HG03521 (cell line): ENCODE results near the gene TMEM161B.
"Not testable (repeated sequence)": the region's sequence is repeated elsewhere in the genome, so short reads cannot be mapped to it uniquely, and the experiment has no call there.

ENCODE experiments used
- ATAC-seq: cut with Tn5 transposase; IDR thresholded peaks from one replicate; pipeline ENCODE4 v1.9.1; 2021; ENCODE audit warnings: mild to moderate bottlenecking, moderate library complexity; ENCODE audit not compliant: unreplicated experiment

TMEM161B gene

DNA sequence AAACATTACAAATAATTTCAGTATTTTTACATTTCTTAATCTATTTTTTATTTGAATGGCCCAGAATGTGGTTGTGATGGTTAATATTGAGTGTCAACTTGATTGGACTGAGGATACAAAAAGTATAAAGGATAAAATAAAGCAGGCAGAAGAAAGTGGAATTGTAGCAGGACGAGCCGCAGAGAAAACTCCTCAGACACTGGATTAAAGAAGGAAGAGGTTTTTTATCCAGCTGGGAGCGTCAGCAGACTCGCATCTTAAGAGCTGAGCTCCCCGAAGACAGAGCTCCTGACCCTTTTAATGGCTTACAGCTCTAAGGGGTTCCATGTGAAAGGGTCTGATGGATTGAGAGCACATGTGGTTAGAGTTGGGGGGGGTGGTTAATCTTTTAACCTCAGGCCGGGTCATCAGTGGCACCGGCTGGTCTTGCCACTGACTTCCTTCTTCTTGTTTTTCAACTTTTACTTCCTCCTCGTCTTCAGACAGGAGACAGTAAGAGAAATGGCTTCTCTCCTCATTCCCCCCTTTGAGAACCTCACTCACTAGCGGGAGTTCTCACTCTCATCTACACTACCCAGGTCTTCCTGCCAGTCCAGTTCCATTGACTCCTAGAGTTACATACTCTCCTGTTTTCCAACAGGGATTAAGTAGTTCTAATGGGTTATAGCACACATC, 80.0 kb downstream of the TMEM161B start:
- ATAC-seq: no peak

- ATAC-seq: no peak
These were observed 85.4 kb downstream of the TMEM161B start for GRCh38 chr5:88183255-88183654.

GRCh38 chr5:88177486-88177885, 91.2 kb downstream of the TMEM161B start:
- not testable (repeated sequence) for ATAC-seq

DNA sequence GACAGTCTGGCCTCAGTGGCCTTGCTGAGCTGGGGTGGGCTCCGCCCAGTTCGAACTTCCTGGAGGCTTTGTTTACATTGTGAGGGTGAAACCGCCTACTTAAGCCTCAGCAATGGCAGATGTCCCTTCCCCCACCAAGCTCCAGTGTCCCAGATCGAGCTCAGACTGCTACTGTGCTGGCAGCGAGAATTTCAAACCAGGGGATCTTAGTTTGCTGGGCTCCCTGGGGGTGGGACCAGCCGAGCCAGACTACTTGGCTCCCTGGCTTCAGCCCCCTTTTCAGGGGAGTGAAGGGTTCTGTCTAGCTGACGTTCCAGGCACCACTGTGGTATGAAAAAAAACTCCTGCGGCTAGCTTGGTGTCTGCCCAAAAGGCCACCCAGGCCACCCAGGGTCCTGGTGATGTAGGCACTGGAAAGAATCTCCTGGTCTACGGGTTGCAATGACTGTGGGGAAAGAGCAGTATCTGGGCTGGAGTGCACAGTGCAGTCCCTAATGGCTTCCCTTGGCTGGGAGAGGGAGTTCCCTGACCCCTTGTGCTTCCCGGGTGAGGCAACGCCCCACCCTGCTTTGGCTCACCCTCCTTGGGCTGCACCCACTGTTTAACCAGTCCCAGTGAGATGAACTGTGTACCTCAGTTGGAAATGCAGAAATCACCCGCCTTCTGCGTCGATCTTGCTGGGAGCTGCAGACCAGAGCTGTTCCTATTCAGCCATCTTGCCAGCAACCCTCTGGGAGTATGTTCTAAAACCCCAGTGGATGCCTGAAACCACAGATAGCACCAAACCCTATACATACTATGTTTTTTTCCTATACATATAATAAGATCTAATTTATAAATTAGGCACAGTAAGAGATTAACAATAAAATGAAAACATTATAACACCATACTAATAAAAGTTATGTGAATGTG, 95.5 kb downstream of the TMEM161B start:
- ATAC-seq: no peak

DNA sequence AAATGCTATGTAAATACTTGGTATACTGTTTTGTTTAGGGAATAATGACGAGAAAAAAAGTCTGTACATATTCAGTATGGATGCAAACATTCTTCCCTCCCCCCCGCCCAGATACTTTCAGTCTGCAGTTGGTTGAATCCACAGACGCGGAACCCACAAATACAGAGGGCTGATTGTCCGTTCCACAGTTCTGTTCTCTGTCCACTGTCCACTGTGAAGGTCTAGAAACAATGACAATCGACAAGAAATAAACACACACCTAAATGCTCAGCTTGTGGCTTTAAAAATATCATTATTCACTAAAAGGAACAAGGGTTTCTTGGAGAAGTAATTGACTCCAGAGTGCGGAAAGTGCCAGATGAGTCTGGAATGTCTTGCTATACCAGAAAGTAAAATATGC, 109.1 kb downstream of the TMEM161B start:
- ATAC-seq: no peak

DNA sequence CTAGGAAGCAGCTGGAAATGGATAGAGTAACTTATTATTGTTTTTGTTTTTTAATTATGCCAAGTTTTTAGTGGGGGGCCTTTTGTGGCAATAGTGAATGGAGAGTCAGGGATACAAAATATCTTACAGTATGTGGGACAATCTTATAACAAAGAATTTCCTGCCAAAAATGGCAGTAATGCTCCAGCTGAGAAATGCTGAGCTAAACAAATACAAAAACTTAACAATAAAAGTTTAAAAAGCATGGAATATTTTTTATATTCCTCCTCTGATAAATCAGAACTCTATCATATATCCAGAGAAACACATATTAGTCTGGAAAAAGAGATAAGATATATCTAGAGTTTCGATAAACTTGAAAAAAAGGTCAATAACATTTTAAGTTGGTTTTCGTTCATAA, 110.6 kb downstream of the TMEM161B start:
- ATAC-seq: no peak

DNA sequence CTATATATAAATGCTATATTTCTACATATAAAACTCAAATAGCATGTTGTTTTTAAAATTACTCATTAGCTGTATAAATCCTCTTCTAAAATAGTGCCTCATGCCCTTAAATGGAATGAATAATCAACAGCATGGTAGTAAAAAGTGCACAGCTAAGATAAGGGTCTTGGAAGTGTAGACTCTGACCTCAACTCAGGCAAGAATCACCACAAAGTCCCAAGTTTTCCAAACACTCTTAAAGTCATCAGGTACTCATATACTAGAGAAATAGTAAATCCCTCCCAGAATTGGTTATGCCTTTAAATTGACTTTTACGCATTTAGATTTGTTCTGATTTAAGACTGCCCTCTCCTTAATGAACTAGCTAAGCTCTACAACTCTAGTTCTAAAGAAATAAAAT, 113.8 kb downstream of the TMEM161B start:
- ATAC-seq: no peak

- no peak for ATAC-seq
These were observed 117.9 kb downstream of the TMEM161B start for GRCh38 chr5:88150747-88151146.

DNA sequence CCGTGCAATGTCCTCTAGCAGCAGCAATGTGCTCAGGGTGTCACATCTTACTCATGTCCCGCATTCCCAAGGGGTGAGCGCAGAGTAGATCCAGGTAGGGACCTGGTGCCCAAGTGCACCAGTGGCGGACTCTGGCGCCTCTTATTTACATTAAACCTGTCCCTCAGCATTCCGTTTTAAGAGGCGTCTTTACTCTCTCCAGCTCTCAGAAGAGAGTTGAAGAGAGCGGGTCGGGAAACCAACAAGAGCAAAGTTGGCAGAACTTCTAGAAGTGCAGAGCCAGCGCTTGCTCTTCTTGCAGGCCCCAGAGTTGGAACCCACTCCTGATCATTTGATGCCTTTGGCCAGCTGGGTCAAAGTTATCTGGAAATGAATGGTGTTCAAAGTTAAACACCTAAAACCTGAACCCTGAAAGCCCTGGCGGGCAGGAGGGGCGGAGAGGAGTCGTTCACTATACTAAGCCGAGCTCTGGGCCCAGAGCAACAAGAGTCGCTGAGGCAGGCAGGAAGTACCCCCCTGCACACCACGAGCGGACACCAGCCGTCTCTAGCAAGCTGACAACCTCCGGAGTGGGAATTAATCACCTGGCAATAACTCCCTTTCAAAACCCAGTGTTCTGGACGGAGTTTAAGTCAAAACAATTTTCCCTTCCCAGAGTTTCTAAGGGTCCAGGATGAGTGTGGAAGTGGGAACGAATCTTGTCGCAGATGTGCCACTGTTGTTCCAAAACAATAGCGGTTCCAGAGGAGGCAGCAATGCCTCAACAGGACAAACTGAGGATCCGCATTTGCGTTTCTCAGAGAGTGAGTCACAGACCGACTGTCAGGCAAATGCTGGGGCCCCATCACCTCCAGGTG, 122.8 kb downstream of the TMEM161B start:
- no peak for ATAC-seq

GRCh38 chr5:88145221-88145610, 123.4 kb downstream of the TMEM161B start:
- no peak for ATAC-seq
